Progenitor cell of endocrine pancreas (in vitro differentiated cells): ENCODE measurements around the gene DEFB113. TPM values are rescaled to one million over a fixed set of nuclear protein-coding genes. Genes with fewer than 3 reads are reported as not detected.

ENCODE experiments used
- DNase-seq: peaks from one replicate; pipeline ENCODE4 v3.0.0; 2021; ENCODE audit warnings: low spot score; ENCODE audit not compliant: unreplicated experiment
- H3K27ac Mint-ChIP-seq: 2 replicates; pipeline ENCODE4 v1.8.0; 2021; ENCODE audit warnings: mild to moderate bottlenecking, moderate library complexity, mixed read lengths
- H3K27me3 Mint-ChIP-seq: 2 replicates; pipeline ENCODE4 v1.8.0; 2021; ENCODE audit warnings: mixed read lengths
- H3K36me3 Mint-ChIP-seq: 2 replicates; pipeline ENCODE4 v1.8.0; 2022; ENCODE audit warnings: mixed read lengths; ENCODE audit not compliant: insufficient read depth
- H3K4me1 Mint-ChIP-seq: 2 replicates; pipeline ENCODE4 v1.8.0; 2021; ENCODE audit warnings: low read depth, mixed read lengths
- H3K4me3 Mint-ChIP-seq: 2 replicates; pipeline ENCODE4 v1.8.0; 2021; ENCODE audit warnings: low read depth, mild to moderate bottlenecking, moderate library complexity, mixed read lengths
- H3K9me3 Mint-ChIP-seq: 2 replicates; pipeline ENCODE4 v1.8.0; 2021; ENCODE audit warnings: low read depth, mixed read lengths
- total RNA-seq: library from RNA; stranded (reverse); gene quantifications from 2 replicates; pipeline ENCODE4 v1.2.1, GENCODE V29; 2021
- TF ChIP-seq, protein P1 (sequence below): fragments of 200-600 bp; sonication (generic); IDR thresholded peaks from one replicate; pipeline ENCODE4 v1.5.0; 2021; ENCODE audit warnings: antibody characterized with exemption, mild to moderate bottlenecking; ENCODE audit not compliant: unreplicated experiment

The DEFB113 gene
- total RNA-seq, 1 donor from 2014 or later, result not detected

- Mint-ChIP-seq H3K36me3 (no peaks in the 10 kb centered on the region), H3K27ac (no peak overlapping the region)
Measured at GRCh38 chr6:49939993-49940498, 29.4 kb downstream of the DEFB113 start.

GRCh38 chr6:49937811-49938210, 31.6 kb downstream of the DEFB113 start:
- Mint-ChIP-seq H3K9me3 (no peaks in the 10 kb centered on the region), H3K27me3 (no peaks in the 10 kb centered on the region), H3K4me1 (peaks cover 8% of the 10 kb centered on the region), H3K27ac (no peak overlapping the region), H3K36me3 (no peaks in the 10 kb centered on the region), H3K4me3 (no peak overlapping the region)
- DNase-seq, result no peak
- TF ChIP-seq, protein P1, sequence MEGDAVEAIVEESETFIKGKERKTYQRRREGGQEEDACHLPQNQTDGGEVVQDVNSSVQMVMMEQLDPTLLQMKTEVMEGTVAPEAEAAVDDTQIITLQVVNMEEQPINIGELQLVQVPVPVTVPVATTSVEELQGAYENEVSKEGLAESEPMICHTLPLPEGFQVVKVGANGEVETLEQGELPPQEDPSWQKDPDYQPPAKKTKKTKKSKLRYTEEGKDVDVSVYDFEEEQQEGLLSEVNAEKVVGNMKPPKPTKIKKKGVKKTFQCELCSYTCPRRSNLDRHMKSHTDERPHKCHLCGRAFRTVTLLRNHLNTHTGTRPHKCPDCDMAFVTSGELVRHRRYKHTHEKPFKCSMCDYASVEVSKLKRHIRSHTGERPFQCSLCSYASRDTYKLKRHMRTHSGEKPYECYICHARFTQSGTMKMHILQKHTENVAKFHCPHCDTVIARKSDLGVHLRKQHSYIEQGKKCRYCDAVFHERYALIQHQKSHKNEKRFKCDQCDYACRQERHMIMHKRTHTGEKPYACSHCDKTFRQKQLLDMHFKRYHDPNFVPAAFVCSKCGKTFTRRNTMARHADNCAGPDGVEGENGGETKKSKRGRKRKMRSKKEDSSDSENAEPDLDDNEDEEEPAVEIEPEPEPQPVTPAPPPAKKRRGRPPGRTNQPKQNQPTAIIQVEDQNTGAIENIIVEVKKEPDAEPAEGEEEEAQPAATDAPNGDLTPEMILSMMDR, result no peak

More at GRCh38 chr6:49939993-49940498, 29.4 kb downstream of the DEFB113 start:
- Mint-ChIP-seq H3K4me3 (no peak overlapping the region), H3K27me3 (no peaks in the 10 kb centered on the region), H3K4me1 (peaks cover 8% of the 10 kb centered on the region), H3K9me3 (peaks cover 8% of the 10 kb centered on the region)
- no peak for DNase-seq
- TF ChIP-seq, protein P1, result no peak

- no peaks in the 10 kb centered on the region for H3K9me3 Mint-ChIP-seq
- DNase-seq, result no peak
- H3K4me1 Mint-ChIP-seq, result peaks cover 8% of the 10 kb centered on the region
- H3K36me3 Mint-ChIP-seq, result no peaks in the 10 kb centered on the region
- no peaks in the 10 kb centered on the region for H3K27me3 Mint-ChIP-seq
- TF ChIP-seq, protein P1, result no peak
- no peak overlapping the region for H3K27ac Mint-ChIP-seq
- H3K4me3 Mint-ChIP-seq, result no peak overlapping the region
Measured at GRCh38 chr6:49937017-49937416, 32.4 kb downstream of the DEFB113 start.

DNA sequence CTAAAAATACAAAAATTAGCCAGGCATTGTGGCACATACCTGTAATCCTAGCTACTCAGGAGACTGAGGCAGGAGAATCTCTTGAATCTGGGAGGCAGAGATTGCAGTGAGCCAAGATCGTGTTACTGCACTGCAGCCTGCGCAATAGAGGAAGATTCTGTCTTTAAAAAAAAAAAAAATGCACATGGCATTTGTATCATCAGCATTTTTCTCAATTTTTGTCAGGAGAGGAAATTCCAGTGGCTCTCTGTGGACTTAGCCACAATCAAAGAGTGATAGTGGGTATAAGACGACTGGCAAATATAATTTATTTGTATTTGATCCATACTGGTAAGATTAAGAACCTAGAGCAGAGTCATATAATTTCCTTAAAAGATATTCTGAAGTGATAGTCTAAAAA, 34.0 kb downstream of the DEFB113 start:
- Mint-ChIP-seq H3K27ac (no peak overlapping the region), H3K36me3 (no peaks in the 10 kb centered on the region), H3K9me3 (no peaks in the 10 kb centered on the region), H3K4me3 (no peak overlapping the region), H3K27me3 (no peaks in the 10 kb centered on the region), H3K4me1 (peaks cover 8% of the 10 kb centered on the region)
- TF ChIP-seq, protein P1, result no peak
- DNase-seq, result no peak

DNA sequence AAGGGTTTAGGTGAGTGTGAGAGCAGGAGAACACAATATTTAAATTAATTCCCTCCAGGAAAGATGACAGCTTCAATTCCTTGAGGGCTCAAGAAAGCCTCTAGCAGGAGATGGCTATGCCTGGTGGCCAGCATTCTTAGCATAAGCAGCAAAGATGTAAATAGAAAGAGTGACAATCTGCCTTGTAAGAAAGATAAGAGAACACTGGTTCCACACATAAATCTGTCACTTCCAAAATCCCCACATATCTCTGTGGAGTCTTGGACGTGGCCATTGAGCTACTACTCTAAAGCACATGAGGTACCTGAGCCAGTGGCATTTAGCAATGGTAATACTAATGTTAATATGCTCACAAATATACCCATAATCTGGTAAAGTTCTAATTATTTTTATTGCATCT, 34.7 kb downstream of the DEFB113 start:
- Mint-ChIP-seq H3K27me3 (no peaks in the 10 kb centered on the region), H3K27ac (no peak overlapping the region), H3K4me3 (no peak overlapping the region), H3K9me3 (no peaks in the 10 kb centered on the region), H3K4me1 (peaks cover 5% of the 10 kb centered on the region), H3K36me3 (no peaks in the 10 kb centered on the region)
- TF ChIP-seq, protein P1, result no peak
- no peak for DNase-seq
